ENCODE results near the gene PRRX2.

The PRRX2 gene

DNA sequence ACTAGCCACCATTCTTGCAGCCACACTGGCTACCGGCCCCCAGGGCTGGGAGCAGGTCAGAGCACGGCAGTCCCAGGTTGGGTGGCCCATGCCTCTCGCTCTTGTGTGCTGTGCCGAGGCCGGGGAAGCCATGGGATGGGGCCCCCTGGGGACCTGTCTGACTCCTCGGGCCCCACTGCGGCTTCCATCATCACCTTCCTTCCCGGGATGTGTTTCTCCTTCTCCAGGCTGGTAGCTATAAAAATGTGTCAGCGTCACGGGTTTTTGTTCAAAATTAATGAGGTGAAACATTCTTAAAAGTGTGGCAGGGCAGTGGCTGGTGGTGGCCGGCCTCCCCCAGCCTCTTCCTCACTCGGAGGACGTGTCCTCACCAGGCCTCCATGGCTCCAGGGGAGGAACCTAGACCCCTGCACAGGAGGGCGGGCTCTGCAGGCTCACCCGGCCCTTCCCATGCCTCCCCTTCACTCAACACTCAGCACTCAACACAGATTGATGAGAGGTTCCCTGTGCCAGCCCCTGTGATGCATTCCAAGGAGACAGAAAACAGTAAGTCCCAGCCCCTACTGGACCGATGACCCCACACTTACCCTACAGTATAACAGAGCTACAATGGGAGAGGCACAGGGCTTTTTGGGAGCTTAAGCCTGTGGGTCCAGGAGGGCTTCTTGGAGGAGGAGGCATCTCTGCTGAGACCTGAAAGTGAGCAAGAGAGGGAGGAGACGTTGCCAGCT lies 44.2 kb downstream of the PRRX2 start:
- TF ChIP-seq, protein P1, sequence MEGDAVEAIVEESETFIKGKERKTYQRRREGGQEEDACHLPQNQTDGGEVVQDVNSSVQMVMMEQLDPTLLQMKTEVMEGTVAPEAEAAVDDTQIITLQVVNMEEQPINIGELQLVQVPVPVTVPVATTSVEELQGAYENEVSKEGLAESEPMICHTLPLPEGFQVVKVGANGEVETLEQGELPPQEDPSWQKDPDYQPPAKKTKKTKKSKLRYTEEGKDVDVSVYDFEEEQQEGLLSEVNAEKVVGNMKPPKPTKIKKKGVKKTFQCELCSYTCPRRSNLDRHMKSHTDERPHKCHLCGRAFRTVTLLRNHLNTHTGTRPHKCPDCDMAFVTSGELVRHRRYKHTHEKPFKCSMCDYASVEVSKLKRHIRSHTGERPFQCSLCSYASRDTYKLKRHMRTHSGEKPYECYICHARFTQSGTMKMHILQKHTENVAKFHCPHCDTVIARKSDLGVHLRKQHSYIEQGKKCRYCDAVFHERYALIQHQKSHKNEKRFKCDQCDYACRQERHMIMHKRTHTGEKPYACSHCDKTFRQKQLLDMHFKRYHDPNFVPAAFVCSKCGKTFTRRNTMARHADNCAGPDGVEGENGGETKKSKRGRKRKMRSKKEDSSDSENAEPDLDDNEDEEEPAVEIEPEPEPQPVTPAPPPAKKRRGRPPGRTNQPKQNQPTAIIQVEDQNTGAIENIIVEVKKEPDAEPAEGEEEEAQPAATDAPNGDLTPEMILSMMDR (IDR thresholded peaks at IDR 0.05), result no peak
- TF ChIP-seq ZFX (IDR thresholded peaks at IDR 0.05; ENCODE audit: borderline replicate concordance), result no peak
- no peak overlapping the region for H3K27ac ChIP-seq

DNA sequence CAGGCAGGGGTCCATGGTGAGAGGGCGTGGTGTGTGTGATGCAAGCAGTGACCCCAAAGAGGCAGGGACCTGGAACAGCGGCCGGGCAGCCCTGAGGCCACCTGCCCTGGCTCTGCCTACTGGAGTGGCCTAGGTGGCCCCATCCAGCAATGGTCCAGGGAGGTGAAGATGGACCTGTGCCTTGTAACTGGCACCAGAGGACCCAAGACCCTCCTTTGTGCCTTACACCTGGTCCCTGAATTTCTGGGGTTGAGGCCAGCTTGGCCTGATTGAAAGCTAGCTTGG lies 44.7 kb downstream of the PRRX2 start:
- no peak overlapping the region for H3K27ac ChIP-seq
- TF ChIP-seq, protein P1 (IDR thresholded peaks at IDR 0.05), result no peak
- no peak for TF ChIP-seq ZFX (IDR thresholded peaks at IDR 0.05; ENCODE audit: borderline replicate concordance)

DNA sequence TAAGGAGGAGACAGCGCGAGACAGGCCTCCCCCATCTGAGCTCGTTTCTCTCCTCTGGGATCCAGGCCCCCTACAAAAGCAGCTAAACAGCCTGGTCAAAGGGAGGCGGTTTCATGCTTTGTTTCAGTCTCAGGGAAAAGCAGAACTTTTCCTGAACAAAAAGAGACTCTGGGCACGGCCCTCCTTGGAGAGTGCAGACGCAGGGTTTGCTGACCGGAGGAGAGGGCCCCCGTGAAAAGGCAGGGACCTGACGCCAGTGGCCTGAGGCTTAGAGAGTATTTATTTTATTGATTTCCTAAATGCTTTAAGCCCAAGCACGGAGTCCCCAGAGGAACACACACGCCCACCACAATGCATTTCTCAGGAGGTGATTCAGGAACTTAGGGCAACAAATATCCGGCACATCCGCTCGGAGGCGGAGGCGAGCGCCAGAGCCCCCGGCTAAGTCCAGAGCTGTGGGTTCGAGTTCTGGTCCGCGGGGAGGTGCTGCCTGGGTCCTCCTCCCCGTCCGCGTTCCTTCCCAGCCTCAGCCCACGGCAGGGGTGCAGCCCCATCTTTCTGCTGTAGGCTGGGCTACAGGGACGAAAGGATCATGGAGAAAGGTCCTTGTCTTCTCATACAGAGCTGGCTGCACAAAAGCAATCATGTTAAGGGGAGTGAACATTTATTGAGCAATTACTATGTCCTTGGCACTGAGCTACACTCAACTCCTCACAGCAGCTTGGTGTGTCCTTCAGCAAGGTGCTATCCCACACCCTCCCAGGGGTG lies 47.4 kb downstream of the PRRX2 start:
- TF ChIP-seq, protein P1 (IDR thresholded peaks at IDR 0.05), result no peak
- H3K27ac ChIP-seq, result no peak overlapping the region

DNA sequence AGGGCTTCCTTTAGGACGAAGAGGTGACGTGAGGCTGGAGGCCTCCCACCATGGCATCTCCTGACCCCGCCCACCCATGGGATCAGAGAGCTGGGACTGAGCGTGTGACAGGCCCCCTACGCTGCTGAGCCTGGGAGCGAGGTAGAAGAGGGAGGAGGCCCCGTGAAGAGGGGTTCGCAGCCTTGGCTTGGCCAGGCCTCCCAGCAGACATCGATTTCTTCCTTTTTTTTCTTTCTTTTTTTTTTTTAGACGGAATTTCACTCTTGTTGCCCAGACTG lies 47.9 kb downstream of the PRRX2 start:
- TF ChIP-seq, protein P1 (IDR thresholded peaks at IDR 0.05), result no peak
- H3K27ac ChIP-seq, result no peak overlapping the region

DNA sequence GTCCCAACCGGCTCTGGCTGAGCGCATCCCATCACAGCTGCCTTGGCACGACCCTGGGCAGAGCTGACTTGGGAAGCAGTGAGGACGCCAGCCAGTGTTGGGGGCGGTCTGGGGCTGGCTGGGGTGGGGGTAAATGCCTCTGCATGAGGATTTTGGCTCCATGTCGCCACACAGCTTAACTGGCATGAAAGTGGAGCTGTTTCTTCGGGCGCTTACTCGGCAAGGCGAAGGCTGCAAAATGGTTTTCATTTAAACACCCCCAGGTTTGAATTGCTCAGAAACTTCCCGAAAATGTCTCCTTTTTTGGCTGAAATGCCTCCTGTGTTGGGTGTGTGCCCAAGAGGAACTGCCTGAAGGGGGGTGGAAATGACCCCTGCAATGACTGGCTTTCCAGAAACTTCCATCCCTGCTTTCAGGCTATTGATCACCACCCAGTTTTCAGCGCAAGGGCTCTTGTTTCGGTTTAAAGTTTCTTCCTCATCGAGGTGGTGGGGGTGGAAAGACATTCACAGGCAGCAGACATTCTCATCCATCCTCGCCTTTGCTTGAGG lies 49.1 kb downstream of the PRRX2 start:
- TF ChIP-seq, protein P1 (IDR thresholded peaks at IDR 0.05), result no peak
- no peak for TF ChIP-seq ZFX (IDR thresholded peaks at IDR 0.05; ENCODE audit: borderline replicate concordance)
- H3K27ac ChIP-seq, result no peak overlapping the region

DNA sequence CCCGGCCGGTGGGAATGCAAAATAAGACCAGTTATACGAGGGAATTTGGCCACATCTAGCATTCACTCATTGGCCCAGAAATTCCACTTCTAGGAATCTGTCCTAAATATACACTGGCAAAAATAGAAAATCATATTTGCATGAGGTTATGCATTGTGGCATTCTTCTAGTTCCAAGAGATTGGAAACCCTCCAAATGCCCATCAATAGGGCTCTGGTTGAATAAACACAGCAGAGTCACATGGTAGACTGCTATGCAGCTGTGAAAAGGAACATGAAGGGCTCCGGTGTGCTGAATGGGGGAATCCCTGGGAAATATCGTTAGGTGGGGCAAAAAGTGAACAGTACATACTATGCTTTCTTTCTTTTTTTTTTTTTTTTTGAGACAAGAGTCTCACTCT lies 50.6 kb downstream of the PRRX2 start:
- TF ChIP-seq, protein P1 (IDR thresholded peaks at IDR 0.05), result no peak
- no peak for TF ChIP-seq ZFX (IDR thresholded peaks at IDR 0.05; ENCODE audit: borderline replicate concordance)
- no peak overlapping the region for H3K27ac ChIP-seq

DNA sequence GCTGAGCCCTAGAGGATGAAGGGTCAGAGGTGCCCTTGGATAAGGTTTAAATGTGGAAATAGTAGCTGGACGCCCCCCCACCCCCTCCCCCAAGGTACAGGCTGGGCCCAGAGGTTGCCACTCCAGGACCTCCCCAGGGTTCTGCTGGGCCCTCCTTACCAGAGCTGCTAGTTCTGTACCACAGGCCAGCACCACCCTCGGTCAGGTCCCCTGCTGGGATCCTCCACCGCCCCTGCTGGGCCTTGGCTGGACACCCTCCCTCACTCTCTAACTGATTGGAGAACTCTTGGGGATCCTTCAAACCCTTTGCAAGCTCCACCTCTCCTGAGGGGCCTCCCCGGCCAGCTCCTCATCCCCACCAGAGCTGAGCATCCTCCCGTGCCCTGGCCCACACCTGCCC lies 52.5 kb downstream of the PRRX2 start:
- H3K27ac ChIP-seq, result no peak overlapping the region
- no peak for TF ChIP-seq ZFX (IDR thresholded peaks at IDR 0.05; ENCODE audit: borderline replicate concordance)
- TF ChIP-seq, protein P1 (IDR thresholded peaks at IDR 0.05), result no peak
